MM.1S (cell line): Measurements from ENCODE around the gene CBLIF.
"Not testable (repeated sequence)": the region's sequence is repeated elsewhere in the genome, so short reads cannot be mapped to it uniquely, and the experiment has no call there.

Experiments
- DNase-seq: peaks from one replicate; pipeline ENCODE4 v3.0.0-alpha.2; 2015
- H2AFZ ChIP-seq: fragments of 300-600 bp; sonication (generic); 2 replicates; pipeline ENCODE4 v1.6.0; 2016; ENCODE audit warnings: antibody characterized with exemption, low read length
- H3F3A ChIP-seq: fragments of 300-600 bp; sonication (generic); 2 replicates; pipeline ENCODE4 v1.6.1; 2016; ENCODE audit warnings: mild to moderate bottlenecking, antibody characterized with exemption, low read length, moderate library complexity, mixed read lengths; ENCODE audit not compliant: insufficient read depth
- H3K27ac ChIP-seq: fragments of 300-600 bp; sonication (generic); 2 replicates; pipeline ENCODE4 v1.5.1; 2016; ENCODE audit warnings: mild to moderate bottlenecking, low read length
- H3K27me3 ChIP-seq: fragments of 300-600 bp; sonication (generic); replicated peaks from 2 replicates; pipeline ENCODE4 v1.6.0; 2016; ENCODE audit warnings: low read length; ENCODE audit not compliant: insufficient read depth
- H3K36me3 ChIP-seq: fragments of 300-600 bp; sonication (generic); replicated peaks from 2 replicates; pipeline ENCODE4 v1.6.1; 2016; ENCODE audit warnings: mild to moderate bottlenecking, low read length, mixed read lengths; ENCODE audit not compliant: insufficient read depth
- H3K4me1 ChIP-seq: fragments of 300-600 bp; sonication (generic); 2 replicates; pipeline ENCODE4 v1.6.1; 2016; ENCODE audit warnings: low read length, mixed read lengths
- H3K4me2 ChIP-seq: fragments of 300-600 bp; sonication (generic); 2 replicates; pipeline ENCODE4 v1.6.0; 2016; ENCODE audit warnings: low read depth, low read length
- H3K4me3 ChIP-seq: fragments of 300-600 bp; sonication (generic); 2 replicates; pipeline ENCODE4 v1.5.1; 2016; ENCODE audit warnings: low read length, mixed read lengths
- H3K79me2 ChIP-seq: fragments of 300-600 bp; sonication (generic); 2 replicates; pipeline ENCODE4 v1.6.1; 2016; ENCODE audit warnings: mixed run types, low read length, mixed read lengths
- H3K9ac ChIP-seq: fragments of 300-600 bp; sonication (generic); 2 replicates; pipeline ENCODE4 v1.6.1; 2016; ENCODE audit warnings: low read length, mixed read lengths
- H3K9me2 ChIP-seq: fragments of 300-600 bp; sonication (generic); replicated peaks from 2 replicates; pipeline ENCODE4 v1.6.1; 2016; ENCODE audit warnings: mild to moderate bottlenecking, low read length, mixed read lengths; ENCODE audit not compliant: insufficient read depth
- H3K9me3 ChIP-seq: fragments of 300-600 bp; sonication (generic); replicated peaks from 2 replicates; pipeline ENCODE4 v1.6.1; 2016; ENCODE audit warnings: mild to moderate bottlenecking, low read length, mixed read lengths; ENCODE audit not compliant: insufficient read depth
- H4K20me1 ChIP-seq: fragments of 300-600 bp; sonication (generic); 2 replicates; pipeline ENCODE4 v1.6.1; 2016; ENCODE audit warnings: mild to moderate bottlenecking, low read length, moderate library complexity, mixed read lengths; ENCODE audit not compliant: insufficient read depth
- EZH2 ChIP-seq: fragments of 300-600 bp; sonication (generic); optimal IDR thresholded peaks from 2 replicates; pipeline ENCODE3; 2017; ENCODE audit warnings: low read depth, mild to moderate bottlenecking, antibody characterized with exemption, low read length, mixed read lengths
- EZH2phosphoT487 ChIP-seq: fragments of 300-600 bp; sonication (generic); IDR thresholded peaks from 2 replicates; pipeline ENCODE4 v1.6.1; 2018; ENCODE audit warnings: antibody characterized with exemption, low read length
- TF ChIP-seq, protein P1 (sequence below): fragments of 300-600 bp; sonication (generic); IDR thresholded peaks from 2 replicates; pipeline ENCODE4 v1.5.1; 2016; ENCODE audit warnings: antibody characterized with exemption, low read length, mixed read lengths

The CBLIF gene

DNA sequence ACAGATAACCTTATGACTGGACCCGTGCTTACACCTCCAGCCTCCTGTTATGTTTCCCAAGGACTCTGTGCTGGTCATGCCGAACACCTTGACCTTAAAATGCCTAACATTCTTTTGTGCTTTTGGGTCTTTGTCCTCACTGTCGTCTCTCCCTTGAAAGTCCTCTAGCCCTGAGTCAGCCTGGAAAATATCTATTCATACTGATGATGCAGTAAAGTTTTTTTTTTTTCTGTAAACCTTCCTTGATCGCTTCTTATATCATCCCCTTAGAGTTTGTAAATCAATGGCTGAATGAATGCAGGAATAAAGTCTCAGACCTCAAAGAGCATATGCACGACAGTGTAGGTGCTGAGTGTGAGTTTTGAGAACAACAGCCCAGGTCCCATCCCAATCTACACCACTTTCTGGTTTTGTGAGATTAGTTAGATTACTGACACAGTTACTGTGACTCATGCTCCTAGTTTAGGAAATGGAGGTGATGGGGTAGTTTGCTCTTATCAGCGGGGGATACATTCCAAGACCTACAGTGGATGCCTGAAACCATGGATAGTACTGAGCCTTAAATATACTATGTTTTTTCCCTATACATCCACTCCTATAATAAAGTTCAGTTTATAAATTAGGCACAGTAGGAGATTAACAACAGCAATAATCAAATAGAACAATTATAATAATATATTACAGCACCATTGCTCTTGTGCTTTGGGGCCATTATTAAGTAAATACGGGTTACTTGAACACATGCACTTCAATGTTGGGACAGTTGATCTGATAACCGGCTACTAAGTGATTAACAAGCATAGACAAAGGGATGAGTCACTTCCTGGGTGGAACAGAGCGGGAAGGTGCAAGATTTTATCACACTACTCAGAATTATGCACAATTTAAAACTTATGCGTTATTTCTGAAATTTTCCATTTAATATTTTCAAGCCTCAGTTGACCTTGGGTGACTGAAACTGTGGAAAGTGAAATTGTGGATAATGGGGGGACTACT lies 12.4 kb upstream of the CBLIF start:
- Histone ChIP-seq H3K27ac (no peak overlapping the region), H3K9me3 (no peaks in the 10 kb centered on the region), H2AFZ (no peak overlapping the region), H3K79me2 (no peaks in the 10 kb centered on the region), H4K20me1 (no peaks in the 10 kb centered on the region), H3K4me2 (no peak overlapping the region), H3K9me2 (no peaks in the 10 kb centered on the region), H3F3A (no peaks in the 10 kb centered on the region), H3K27me3 (no peaks in the 10 kb centered on the region), H3K36me3 (no peaks in the 10 kb centered on the region), H3K9ac (no peak overlapping the region), H3K4me1 (no peaks in the 10 kb centered on the region), H3K4me3 (no peak overlapping the region)
- TF ChIP-seq EZH2phosphoT487 (no peak), EZH2 (no peak)
- TF ChIP-seq, protein P1, sequence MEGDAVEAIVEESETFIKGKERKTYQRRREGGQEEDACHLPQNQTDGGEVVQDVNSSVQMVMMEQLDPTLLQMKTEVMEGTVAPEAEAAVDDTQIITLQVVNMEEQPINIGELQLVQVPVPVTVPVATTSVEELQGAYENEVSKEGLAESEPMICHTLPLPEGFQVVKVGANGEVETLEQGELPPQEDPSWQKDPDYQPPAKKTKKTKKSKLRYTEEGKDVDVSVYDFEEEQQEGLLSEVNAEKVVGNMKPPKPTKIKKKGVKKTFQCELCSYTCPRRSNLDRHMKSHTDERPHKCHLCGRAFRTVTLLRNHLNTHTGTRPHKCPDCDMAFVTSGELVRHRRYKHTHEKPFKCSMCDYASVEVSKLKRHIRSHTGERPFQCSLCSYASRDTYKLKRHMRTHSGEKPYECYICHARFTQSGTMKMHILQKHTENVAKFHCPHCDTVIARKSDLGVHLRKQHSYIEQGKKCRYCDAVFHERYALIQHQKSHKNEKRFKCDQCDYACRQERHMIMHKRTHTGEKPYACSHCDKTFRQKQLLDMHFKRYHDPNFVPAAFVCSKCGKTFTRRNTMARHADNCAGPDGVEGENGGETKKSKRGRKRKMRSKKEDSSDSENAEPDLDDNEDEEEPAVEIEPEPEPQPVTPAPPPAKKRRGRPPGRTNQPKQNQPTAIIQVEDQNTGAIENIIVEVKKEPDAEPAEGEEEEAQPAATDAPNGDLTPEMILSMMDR = no peak
- DNase-seq = no peak

DNA sequence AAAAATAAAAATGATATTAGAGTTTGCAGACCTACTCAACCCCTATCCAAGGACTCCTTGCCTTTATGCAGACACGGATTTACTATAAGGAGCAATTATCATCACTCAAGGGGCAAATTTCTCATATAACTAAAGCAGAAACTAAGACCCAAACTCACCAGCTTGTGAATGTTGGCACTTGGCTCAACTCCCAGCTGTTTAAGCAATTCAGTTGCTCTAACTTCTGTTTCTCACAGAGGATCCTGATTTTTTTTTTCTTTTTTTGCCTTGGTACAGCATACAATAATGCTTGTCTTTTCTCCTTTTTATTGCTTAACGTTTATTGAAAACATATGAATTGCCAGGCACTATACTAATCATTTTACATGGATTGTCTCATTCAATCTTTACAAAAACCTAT lies 9.6 kb upstream of the CBLIF start:
- H3K4me1 ChIP-seq = no peaks in the 10 kb centered on the region
- no peak overlapping the region for H3K4me2 ChIP-seq
- H4K20me1 ChIP-seq = no peaks in the 10 kb centered on the region
- H3K4me3 ChIP-seq = no peak overlapping the region
- H2AFZ ChIP-seq = no peak overlapping the region
- H3K9me3 ChIP-seq = no peaks in the 10 kb centered on the region
- H3K79me2 ChIP-seq = no peaks in the 10 kb centered on the region
- H3K36me3 ChIP-seq = no peaks in the 10 kb centered on the region
- no peaks in the 10 kb centered on the region for H3F3A ChIP-seq
- DNase-seq = no peak
- no peaks in the 10 kb centered on the region for H3K9me2 ChIP-seq
- H3K9ac ChIP-seq = no peak overlapping the region
- no peaks in the 10 kb centered on the region for H3K27me3 ChIP-seq
- TF ChIP-seq, protein P1 = no peak
- TF ChIP-seq EZH2phosphoT487 (no peak), EZH2 (no peak)
- H3K27ac ChIP-seq = no peak overlapping the region

DNA sequence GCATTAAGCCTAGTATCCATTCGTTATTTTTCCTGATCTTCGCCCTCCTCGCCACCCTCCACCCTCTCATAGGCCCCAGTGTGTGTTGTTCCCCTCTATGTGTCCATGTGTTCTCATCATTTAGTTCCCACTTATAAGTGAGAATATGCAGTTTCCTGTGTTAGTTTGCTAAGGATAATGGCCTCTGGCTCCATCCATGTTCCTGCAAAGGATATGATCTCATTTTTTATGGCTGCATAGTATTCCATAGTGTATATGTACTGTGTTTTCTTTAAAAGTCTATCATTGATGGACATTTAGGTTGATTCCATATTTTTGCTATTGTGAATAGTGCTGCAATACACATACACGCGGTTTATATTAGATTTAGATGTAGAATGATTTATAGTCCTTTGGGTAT lies 6.1 kb upstream of the CBLIF start:
- H3K27ac ChIP-seq, H3K9ac ChIP-seq, H3K79me2 ChIP-seq, H3K27me3 ChIP-seq, H2AFZ ChIP-seq, H4K20me1 ChIP-seq, H3K36me3 ChIP-seq, H3K4me3 ChIP-seq, H3K9me2 ChIP-seq, H3F3A ChIP-seq, H3K4me2 ChIP-seq, DNase-seq, H3K9me3 ChIP-seq, H3K4me1 ChIP-seq: not testable (repeated sequence)

DNA sequence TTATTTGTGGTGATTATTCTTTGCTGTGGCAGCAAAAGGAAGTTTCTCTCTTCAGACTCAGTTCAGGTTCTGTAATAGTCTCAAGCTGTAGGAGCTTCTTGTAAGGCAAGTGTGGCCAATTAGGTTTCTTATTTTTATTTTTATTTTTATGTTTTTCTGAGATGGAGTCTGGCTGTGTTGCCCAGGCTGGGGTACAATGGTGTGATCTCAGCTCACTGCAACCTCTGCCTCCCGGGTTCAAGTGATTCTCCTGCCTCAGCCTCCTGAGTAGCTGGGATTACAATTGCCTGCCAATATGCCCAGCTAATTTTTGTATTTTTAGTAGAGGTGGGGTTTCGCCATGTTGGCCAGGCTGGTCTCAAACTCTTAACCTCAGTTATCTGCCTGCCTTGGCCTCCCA lies 4.3 kb upstream of the CBLIF start:
- H2AFZ ChIP-seq, H4K20me1 ChIP-seq: not testable (repeated sequence)

More for the DNA sequence above, 4.3 kb upstream of the CBLIF start:
- not testable (repeated sequence) for H3K36me3 ChIP-seq, H3K27me3 ChIP-seq, H3K4me1 ChIP-seq, H3K4me2 ChIP-seq, H3K27ac ChIP-seq, H3K4me3 ChIP-seq, H3K9me3 ChIP-seq, DNase-seq, H3F3A ChIP-seq, H3K9me2 ChIP-seq, H3K79me2 ChIP-seq, H3K9ac ChIP-seq
